GM12878 (cell line): Measurements from ENCODE around the gene RPLP2. TPM values are rescaled to one million over a fixed set of nuclear protein-coding genes. Genes with fewer than 3 reads are reported as not detected.
A peak's percentile ranks its signal among the peaks of the same experiment; 100 is the strongest.

Experiments
- ATAC-seq: fragments of 200-7000 bp; cut with Tn5 transposase; 3 replicates; pipeline ENCODE4 v1.9.1; 2020; ENCODE audit warnings: mild to moderate bottlenecking, moderate library complexity
- BruUV-seq: library from RNA; stranded (reverse); fragments of 400-500 nt; replicated peaks from 2 replicates; lab custom pipeline; 2021; lab: Mats Ljungman, UMichigan
- CTCF ChIA-PET: fragments of 300-600 bp; sonication (Branson Sonifier 250); formaldehyde crosslinking; extraction: SDS; loops from one replicate; lab custom pipeline; 2021; ENCODE audit warnings: inconsistent platforms; lab: Yijun Ruan, JAX
- POLR2A ChIA-PET: fragments of 350-600 bp; formaldehyde crosslinking; extraction: SDS; loops from one replicate; lab custom pipeline; 2021; ENCODE audit warnings: inconsistent platforms; lab: Charles Lee
- RAD21 ChIA-PET: fragments of 300-600 bp; sonication (Branson Sonifier 250); formaldehyde crosslinking; loops from one replicate; lab custom pipeline; 2023; ENCODE audit warnings: antibody characterized with exemption; ENCODE audit not compliant: unreplicated experiment; lab: Charles Lee
- SMC1A ChIA-PET: fragments of 300-600 bp; sonication (Branson Sonifier 250); formaldehyde crosslinking; loops from one replicate; lab custom pipeline; 2023; ENCODE audit not compliant: unreplicated experiment, uncharacterized antibody; lab: Charles Lee
- DNase-seq: peaks from one replicate; pipeline ENCODE4 v3.0.0-alpha.2; 2011; ENCODE audit warnings: low read depth, low spot score
- FAIRE-seq: peaks from 3 replicates; lab custom pipeline; 2011; peaks lifted over from hg19 to GRCh38; lab: Jason Lieb, UNC
- H2AFZ ChIP-seq: 2 replicates; pipeline ENCODE4 v1.6.0; 2011; ENCODE audit warnings: low read depth, low read length, control low read depth; ENCODE audit not compliant: control insufficient read depth
- H3K27ac ChIP-seq: 2 replicates; pipeline ENCODE4 v1.5.1; 2011; ENCODE audit warnings: control low read depth; ENCODE audit not compliant: control insufficient read depth, insufficient read depth
- H3K27me3 ChIP-seq, 2 experiments: replicated peaks in 1 of 2; 2 replicates each; pipeline versions ENCODE4 v1.6.0 to v1.6.1; 2011; ENCODE audit warnings: low read length in 1 of 2; ENCODE audit not compliant: control insufficient read depth in 2 of 2, insufficient read depth in 2 of 2
- H3K36me3 ChIP-seq, 2 experiments: 2 replicates each; pipeline ENCODE4 v1.5.1; 2011; ENCODE audit warnings: low read length in 1 of 2; ENCODE audit not compliant: control insufficient read depth in 2 of 2, insufficient read depth in 2 of 2
- H3K4me1 ChIP-seq: 2 replicates; pipeline ENCODE4 v1.6.1; 2011; ENCODE audit warnings: mild to moderate bottlenecking, low read length, moderate library complexity, mixed read lengths; ENCODE audit not compliant: control insufficient read depth, insufficient read depth
- H3K4me2 ChIP-seq: 2 replicates; pipeline ENCODE4 v1.6.0; 2011; ENCODE audit warnings: control low read depth; ENCODE audit not compliant: control insufficient read depth, insufficient read depth
- H3K4me3 ChIP-seq: fragments of 200-600 bp; sonication (generic); 2 replicates; pipeline ENCODE4 v1.5.1; 2016
- H3K79me2 ChIP-seq: 2 replicates; pipeline ENCODE4 v1.6.0; 2011; ENCODE audit warnings: low read length; ENCODE audit not compliant: control insufficient read depth, insufficient read depth
- H3K9ac ChIP-seq: 2 replicates; pipeline ENCODE4 v1.8.0; 2011; ENCODE audit warnings: low read length, control low read depth, mixed read lengths; ENCODE audit not compliant: control insufficient read depth, insufficient read depth
- H3K9me3 ChIP-seq: replicated peaks from 3 replicates; pipeline ENCODE4 v1.5.1; 2011; ENCODE audit warnings: mild to moderate bottlenecking, low read length; ENCODE audit not compliant: control insufficient read depth, insufficient read depth
- H4K20me1 ChIP-seq: 2 replicates; pipeline ENCODE4 v1.6.0; 2011; ENCODE audit not compliant: control insufficient read depth, insufficient read depth
- BACH1 ChIP-seq: fragments of 450-650 bp; IDR thresholded peaks from 2 replicates; pipeline ENCODE4 v1.6.1; 2017; ENCODE audit warnings: mild to moderate bottlenecking, borderline replicate concordance
- CHD4 ChIP-seq: fragments of 200-600 bp; sonication (generic); IDR thresholded peaks from 2 replicates; pipeline ENCODE4 v1.6.1; 2016; ENCODE audit warnings: mild to moderate bottlenecking
- KLF5 ChIP-seq: fragments of 450-650 bp; IDR thresholded peaks from 2 replicates; pipeline ENCODE4 v1.6.1; 2014; ENCODE audit warnings: mild to moderate bottlenecking; ENCODE audit not compliant: partially characterized antibody
- PML ChIP-seq: IDR thresholded peaks from 2 replicates; pipeline ENCODE4 v1.6.1; 2012; ENCODE audit warnings: low read length, inconsistent platforms
- POLR2A ChIP-seq: IDR thresholded peaks from 2 replicates; pipeline ENCODE4 v1.6.1; 2011; ENCODE audit warnings: low read depth, mild to moderate bottlenecking, low read length
- TCF3 ChIP-seq: IDR thresholded peaks from 2 replicates; pipeline ENCODE4 v1.6.1; 2012; ENCODE audit warnings: low read depth, mild to moderate bottlenecking, low read length, borderline replicate concordance; ENCODE audit not compliant: insufficient read depth
- ZBTB33 ChIP-seq: fragments of 450-650 bp; IDR thresholded peaks from 2 replicates; pipeline ENCODE4 v1.6.1; 2017; ENCODE audit warnings: mild to moderate bottlenecking
- WGBS: methylation state at CpG from one replicate; pipeline ENCODE4 v1.1.6; 2016; ENCODE audit warnings: low lambda C conversion rate; ENCODE audit not compliant: insufficient replicate concordance, insufficient coverage; ENCODE audit errors: missing lambda C conversion rate; 5-methylcytosine and 5-hydroxymethylcytosine counted together
- in situ Hi-C: fragments of 300-500 bp; cut with MboI; formaldehyde crosslinking; loops from 9 replicates; pipeline ENCODE4 v1.14.3; 2018; ENCODE audit warnings: mixed read lengths
- intact Hi-C: fragments of 100-400 bp; cut with micrococcal nuclease; formaldehyde crosslinking; loops from one replicate; pipeline ENCODE4 v1.14.2; 2022; ENCODE audit not compliant: unreplicated experiment
- polyA plus RNA-seq, 11 experiments: library from polyadenylated mRNA; depleted of rRNA in 4 of 11; unstranded in 6 of 11; stranded (reverse) in 5 of 11; fragments of >200 nt; fragmentation: Nextera tagmentation in 4 of 11; fragmentation: Illumina TruSeq in 1 of 11; extraction: Ambion mirVana in 4 of 11; extraction: Trizol in 1 of 11; gene quantifications; 1 replicate in 1 of 11; 2 replicates in 10 of 11; pipeline versions ENCODE4 v1.2.1 to v1.2.3, GENCODE V29; 2011 to 2016; ENCODE audit warnings: inconsistent platforms in 2 of 11, missing spikeins in 2 of 11, low read depth in 1 of 11
- total RNA-seq, 4 experiments: library from RNA; depleted of rRNA in 3 of 4; stranded (reverse); fragments of >200 nt in 3 of 4; fragmentation: Illumina TruSeq in 1 of 4; extraction: Trizol in 1 of 4; gene quantifications; 2 replicates each; pipeline versions ENCODE4 v1.2.1 to v1.2.3, GENCODE V29; 2013 to 2021

The RPLP2 gene
- total and polyA plus RNA-seq, 10 of the 15 experiments (the other 5 are each of a cell fraction or from before 2014, with no cell fraction given): 488 to 3,558 (median 1,481) TPM

DNA sequence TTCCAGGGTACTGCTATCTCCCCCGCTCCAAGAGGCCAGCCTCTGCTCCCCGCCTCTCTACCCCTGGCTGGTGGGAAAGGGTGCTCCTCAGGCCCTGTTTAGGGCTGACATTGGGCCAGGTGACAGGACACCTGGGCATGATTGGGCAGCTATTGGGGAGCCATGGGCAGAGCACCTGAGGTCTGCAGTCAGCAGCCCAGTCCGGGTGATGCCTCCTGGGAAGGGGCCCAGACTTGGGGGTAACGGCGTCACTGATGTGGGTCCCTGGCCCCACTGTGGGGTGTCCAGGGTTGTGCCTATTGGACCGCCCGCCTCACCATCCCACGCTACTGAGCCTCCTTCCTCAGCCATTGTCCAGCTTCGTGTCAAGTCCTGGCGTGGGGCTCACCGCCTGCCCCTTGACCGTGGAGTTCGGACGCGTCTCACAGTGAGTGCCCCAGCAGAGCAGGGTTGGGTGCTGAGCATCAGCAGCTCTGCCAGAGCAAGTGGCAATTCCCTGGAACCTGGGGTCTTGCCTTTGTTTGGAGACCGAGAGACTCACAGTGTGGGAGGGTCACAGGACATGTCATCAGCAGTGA, 29.7 kb upstream of the RPLP2 start (continued):
- no peak for TF ChIP-seq PML
- TF ChIP-seq, all 136 proteins: peak for 0

DNA sequence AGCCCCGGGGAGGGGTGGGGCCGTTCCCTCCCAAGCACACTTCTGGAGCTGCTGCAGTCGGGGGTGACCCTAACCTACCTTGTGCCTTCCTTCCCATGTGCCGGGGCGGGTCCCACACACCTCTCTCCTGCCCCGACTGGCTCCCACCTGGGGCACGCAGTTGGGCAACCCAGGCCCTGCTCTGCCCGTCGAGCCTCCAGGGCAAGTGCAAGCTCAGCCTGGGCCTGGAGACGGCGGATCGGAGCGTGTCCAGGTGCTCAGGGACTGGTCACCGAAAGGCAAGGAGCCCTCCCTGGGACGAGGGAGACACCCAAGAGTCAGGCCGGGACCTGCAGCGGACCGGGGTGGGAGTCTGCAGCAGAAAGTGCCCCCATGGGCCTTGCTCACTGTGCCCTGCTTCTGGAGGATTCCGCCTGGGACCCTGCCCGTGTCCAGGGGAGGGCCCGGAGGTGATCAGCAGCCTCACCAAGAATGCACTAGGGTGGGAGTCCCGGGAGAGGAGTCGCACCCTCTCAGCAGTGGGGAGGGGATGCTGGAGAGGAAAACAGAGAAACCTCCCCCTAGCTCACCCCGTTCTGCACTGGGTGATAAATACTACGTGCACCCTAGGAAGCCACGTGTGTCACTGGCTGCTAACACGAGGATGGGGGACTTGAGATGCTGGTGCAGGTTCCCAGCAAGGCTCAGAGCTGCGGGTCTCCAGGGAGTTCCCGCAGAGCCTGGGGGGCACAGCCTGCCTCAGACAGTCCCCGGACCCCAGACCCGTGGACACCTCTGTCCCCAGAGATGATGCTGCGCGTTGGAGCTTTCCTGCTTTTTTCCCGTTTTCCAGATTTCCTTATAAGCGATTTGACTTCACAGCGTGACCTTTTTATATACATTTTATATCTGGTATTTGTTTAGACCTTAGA, 27.2 kb upstream of the RPLP2 start:
- Histone ChIP-seq H3K4me1 (peaks cover 6% of the 10 kb centered on the region), H3K4me2 (no peak overlapping the region), H3K4me3 (no peak overlapping the region), H3K9me3 (no peaks in the 10 kb centered on the region), H2AFZ (no peak overlapping the region), H3K9ac (no peak overlapping the region), H3K36me3 (no peaks in the 10 kb centered on the region), H3K27ac (no peak overlapping the region), H3K27me3 (no peaks in the 10 kb centered on the region), H4K20me1 (no peaks in the 10 kb centered on the region), H3K79me2 (peaks cover 9% of the 10 kb centered on the region)
- ChIA-PET RAD21 (no interaction called here), SMC1A (no interaction called here), POLR2A (interaction anchor here (0.6 kb wide), 1 partner anchor 13 kb away, joined by 3 read pairs; no protein-coding TSS in a partner anchor), CTCF (no interaction called here)
- WGBS: 78% methylated on average over 36 of the region's 36 CpGs
- in situ Hi-C loops (no loop called here), intact Hi-C loops (no loop called here)
- ATAC-seq (no peak), FAIRE-seq (no peak), DNase-seq (no peak)
- TF ChIP-seq POLR2A (peak; percentile 26; the same call in 1 of the 2 replicates), TCF3 (no peak), BACH1 (no peak), CHD4 (no peak), ZBTB33 (no peak), KLF5 (no peak)
- no TSS peak for BruUV-seq
